GM18499 (cell line): ENCODE data around the gene KBTBD4.

ENCODE experiments used
- ATAC-seq: cut with Tn5 transposase; IDR thresholded peaks from one replicate; pipeline ENCODE4 v1.9.1; 2021; ENCODE audit warnings: moderate number of reproducible peaks; ENCODE audit not compliant: insufficient read depth, unreplicated experiment

The KBTBD4 gene

DNA sequence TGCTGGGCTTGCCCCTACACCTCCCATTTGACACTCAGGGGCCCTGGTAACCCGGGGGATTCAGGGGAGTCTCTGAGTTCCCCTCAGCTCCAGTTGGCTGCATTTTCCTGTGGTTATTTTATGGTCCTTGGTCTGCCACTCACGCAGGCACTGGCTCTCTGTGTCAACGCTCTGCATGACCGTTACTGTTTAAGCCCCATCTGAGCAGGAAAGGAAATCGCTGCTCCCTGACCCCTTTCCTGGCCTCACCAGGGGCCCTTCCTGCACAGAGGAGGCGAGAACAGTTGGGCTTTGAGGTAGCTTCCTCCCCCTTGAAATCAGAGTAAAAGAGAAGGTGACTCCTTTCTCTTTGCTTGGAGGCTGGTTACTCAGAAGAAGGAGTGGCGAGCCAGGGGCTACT, 13.0 kb upstream of the KBTBD4 start:
- no peak for ATAC-seq

DNA sequence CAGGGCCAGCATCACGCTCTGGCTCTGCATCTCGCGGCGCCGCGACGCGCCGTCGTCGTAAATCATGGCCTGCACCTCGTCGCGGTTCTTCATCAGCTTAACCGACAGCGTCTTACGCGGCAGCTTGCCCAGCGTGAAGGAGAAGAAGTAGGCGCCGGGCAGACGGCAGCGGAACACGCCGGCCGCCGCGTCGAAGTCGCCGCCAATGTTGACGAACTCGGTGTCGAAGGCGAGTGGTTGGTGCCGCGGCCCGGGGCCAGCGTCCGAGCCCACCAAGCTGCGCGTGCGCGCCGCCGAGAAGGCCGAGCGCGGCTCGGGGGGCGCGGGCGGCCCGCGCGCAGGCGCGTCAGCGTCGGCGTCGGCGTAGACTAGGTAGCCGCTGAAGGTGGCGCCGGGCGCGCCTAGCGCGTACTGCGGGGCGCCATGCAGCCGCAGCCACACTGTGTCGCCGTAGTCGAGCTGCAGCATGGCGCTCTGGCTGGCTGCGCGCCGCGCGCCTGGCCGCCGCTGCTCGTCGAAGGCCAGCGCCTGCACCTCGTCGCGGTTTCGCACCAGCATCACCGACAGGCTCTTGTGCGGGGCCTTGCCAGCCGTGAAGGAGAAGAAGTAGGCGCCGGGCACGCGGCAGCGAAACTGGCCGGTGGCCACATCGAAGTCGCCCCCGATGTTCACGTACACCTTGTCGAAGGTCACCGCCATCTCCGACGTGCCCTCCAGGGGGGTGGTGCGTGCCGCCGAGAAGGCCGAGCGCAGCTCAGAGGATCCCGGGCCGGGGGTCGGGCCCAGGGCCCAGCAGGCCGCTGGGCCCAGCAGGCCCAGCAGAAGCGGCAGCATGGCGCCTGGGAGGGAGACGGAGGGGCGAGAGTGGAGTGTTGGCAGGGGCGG, 11.4 kb upstream of the KBTBD4 start:
- no peak for ATAC-seq

DNA sequence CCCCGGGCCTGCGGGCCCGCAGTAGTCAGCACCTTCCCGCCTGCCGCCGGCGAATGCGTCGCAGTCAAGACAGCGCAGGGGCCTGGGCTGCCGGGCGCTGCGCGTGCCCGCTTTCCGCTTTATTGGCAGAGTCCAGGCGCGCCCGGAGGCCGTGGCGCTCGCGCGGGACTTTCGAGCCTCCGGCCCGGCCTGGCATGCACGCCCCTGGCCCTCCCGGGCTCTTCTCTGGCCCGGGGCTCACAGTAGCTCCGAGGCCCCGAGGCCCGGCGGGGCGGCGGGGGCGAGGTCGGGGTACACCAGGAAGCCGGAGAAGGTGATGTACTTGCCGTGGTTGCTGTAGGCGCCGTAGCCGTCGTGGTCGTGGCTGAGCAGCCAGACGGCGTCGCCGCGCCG, 10.8 kb upstream of the KBTBD4 start:
- ATAC-seq = no peak

DNA sequence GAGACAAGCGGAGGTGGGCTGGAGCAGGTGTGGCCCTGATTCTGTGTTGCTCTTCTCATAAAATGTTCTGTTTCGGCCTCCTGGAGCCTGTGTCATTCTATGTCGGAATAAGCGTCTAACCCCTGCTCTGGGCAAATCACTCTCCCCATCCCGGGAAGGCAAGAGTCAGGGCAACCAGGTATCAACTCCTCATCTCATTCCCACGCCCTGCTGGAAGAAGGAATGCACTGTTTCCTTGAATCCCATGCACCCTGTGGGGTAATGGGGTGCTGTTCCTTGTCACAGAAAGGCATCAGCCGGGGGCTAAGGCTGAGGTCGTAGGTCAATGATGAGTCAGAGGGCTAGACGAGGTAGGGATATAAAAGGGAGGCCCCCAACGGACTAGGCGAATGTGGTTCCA, 10.3 kb upstream of the KBTBD4 start:
- no peak for ATAC-seq

DNA sequence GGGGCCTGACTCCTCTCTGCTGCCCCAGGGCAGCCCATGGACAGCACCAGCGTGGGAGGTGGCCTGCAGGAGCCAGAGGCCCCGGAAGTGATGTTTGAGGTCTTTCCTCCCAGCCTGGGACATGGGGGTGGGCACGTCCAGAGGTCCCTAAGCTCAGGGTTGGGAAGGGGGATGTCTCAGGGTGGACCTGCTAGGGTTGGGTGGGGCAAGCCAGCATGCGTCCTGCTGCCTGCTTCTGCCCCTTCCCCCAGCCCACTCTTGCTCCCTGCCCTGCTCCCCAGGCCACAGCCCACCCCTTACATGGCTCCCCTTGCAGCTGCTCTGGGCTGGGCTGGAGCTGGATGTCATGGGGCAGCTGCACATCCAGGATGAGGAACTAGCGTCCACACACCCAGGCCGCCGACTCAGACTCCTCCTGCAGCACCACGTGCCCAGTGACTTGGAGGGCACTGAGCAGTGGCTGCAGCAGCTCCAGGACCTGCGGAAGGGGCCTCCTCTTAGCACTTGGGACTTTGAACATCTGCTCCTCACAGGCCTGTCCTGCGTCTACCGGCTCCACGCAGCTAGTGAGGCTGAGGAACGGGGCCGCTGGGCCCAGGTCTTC, 9.1 kb upstream of the KBTBD4 start:
- ATAC-seq = no peak

DNA sequence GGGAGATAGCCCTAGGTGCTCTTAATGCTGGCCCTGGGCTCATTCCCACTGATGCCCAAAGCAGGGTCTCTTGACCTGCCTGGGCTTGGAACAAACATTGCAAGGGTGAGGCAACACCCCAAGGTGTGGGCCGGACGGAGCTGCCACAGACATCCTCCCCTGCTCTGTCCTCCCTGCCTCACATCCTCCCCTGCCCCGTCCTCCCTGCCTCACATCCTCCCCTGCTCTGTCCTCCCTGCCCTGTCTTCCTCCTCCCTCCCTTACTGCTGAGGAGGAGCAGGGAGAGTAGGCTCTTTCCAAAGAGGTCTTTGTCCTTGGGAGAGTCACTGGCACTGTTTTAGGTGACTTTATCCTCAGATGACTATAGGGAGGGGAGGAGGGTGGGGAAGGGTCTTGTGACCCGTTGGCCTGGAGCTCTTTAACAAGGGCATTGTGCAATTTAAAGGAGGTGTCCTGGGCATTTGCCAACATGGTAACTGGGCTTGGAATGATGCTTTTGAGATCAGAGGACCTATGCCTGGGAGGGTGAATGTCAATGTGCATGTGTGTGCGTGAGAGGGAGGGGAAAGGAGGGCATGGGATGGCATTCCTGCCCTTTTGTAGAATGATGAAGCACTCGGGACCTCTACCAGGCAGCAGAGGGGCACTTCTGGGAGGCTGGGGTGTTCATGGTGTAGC, 8.4 kb upstream of the KBTBD4 start:
- ATAC-seq = no peak

DNA sequence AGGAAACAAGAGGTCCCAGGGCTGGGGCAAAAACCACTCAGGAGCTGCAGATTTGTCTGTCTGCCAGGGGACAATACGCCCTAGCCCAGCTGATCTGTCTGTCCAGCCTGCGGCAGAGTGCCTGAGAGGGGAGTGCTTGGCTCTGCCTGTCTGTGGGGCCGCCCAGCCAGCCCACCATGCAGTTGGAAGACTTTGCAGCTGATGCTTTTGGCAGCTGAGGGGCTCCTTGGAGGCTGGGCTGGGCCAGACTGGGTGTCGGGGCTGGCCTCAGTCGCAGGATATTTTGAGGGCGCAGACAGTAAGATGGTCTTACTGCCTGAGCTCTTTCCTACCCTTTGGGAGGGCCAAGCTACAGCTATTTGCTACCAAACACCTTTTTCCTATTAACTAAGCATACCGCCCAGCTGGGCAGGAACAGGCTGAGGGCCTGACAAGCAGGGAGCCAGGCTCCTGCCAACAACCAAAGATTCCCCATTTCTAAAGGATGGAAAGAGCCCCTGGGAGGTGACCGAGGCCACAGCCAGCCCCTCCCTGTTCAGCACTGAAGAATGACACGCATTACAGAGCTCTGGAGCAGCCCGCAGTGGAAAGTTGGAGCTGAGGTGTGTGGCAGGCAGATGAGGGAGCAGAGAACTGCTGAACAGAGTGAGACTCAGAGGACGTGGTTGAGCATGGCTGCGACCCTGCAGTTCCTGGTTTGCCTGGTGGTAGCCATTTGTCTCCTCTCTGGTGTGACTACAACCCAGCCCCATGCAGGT, 7.5 kb upstream of the KBTBD4 start, which contains the start of gene FAM180B:
Gene FAM180B, plus strand, starts transcription at position 581 of the 758 bp plus-strand sequence. Its CDS starts 91 bp downstream, at position 672.
- no peak for ATAC-seq

DNA sequence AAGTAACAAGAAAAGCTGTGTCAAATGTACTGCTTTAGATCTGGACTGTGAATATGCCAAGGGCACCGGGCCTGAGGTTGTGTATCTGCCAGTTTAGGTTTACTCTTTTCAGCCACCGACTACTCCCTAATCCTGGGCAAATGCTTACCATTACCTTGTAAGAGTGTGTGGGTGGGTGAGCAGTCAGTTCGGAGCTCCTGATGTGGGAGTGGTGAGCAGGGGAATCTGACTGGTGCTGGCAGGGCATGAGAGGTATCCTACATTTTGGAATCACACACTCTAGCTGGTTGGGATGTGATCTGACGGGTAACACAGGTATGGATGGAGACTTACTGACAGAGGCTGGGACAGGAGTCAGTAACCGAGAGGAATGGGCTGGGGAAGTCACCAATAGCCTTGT, 5.1 kb upstream of the KBTBD4 start:
- ATAC-seq = no peak

DNA sequence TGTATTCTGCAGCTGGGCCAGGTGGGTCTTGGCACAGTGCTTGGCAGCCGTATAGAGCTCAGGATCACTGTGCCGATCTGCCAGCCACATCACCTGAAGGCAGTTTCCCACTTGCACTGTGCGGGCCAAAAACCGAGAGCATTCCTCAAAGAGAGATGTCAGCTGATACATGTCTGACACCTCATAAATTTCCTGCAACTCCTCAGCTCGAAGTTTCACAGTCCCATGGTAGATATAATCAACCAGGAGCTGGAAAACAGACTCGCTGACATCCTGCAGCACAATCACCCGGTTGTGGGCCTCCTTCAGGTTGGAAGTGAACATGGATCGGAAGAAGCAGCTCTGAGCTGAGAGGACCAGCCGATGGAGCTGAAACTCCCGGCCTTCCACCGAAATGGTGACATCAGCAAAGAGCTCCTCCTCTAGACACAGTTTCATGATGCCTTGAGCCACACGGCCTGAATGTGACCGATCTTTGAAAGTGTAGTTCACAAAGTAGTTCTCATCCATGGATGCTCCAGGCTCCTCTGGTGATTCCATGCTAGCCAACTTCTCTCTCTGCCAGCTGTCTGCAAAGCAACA, 1.2 kb downstream of the KBTBD4 start:
- no peak for ATAC-seq

DNA sequence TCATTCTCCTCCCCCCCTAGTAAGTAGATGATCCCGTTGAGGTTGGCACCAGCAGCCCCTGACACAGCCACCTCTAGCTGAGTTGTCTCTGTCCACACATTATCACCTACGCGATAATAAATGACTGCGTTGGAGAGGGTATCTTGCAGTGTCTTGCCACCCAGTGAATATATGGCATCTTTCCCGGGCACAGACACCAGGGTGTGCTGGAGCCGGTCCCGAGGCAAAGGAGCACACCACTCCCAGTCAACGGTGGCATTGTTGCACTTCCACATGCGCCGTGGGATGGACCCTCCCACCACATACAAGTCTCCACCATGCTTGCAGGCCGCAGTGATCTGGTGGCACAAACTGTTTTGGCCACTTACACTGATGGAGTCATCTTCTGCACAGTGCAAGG, 5.4 kb downstream of the KBTBD4 start:
- ATAC-seq = no peak

DNA sequence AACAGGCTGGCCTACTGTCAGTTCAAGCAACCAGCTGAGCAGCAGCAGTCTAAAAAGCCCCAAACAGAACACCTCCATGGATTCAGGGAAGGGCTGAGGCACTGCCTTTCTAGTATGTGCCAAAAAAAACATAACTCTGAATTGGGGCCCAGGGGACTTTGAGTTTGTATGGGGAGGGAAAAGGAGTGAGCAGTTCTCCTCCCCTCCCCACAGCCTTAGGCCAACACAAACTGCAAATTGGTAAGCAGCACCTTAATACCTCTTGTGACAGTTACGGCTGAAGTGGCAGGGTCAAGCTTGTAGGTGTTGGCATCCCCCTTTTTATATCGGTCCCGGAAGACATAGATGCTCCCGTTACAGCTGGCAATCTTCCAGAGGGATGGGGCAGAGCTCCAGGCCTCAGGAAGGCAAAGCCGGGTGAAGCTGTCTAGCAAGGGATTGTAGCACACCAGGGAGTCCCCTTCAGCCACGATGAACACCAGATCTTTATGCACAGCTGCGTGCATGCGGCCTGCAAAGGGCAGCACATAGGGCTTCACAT, 6.0 kb downstream of the KBTBD4 start:
- ATAC-seq = no peak

DNA sequence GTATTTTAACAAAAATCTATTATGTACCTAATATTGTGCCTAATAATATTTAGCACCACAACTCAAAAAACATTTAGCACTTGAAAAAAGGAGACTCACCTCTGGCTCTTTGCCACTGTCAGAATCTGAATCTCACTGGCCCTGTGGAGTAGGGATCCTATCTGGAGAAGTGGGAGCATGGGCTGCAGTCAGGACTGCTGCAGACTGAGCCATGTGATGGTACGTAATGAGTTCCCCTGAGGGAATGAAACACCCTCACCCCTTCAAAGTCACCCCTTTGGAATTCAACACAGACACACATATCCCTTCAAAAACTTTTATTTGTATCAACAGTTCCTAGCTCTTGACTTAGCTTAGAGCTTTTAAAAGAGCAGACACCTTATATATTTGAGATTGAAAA, 6.9 kb downstream of the KBTBD4 start:
- no peak for ATAC-seq

DNA sequence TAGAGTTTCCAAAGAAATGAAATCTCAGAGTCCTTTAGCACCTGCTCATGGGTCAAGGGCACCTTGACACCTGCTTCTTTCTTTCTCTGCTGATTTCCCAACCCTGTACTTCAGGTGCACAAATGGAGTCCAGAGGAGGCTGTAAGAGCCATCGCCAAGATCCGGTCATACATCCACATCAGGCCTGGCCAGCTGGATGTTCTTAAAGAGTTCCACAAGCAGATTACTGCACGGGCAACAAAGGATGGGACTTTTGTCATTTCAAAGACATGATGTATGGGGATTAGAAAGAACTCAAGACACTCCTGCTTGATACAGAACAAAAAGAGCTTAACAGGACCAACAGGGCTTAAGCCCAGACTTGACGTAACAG, 7.4 kb downstream of the KBTBD4 start:
- no peak for ATAC-seq

DNA sequence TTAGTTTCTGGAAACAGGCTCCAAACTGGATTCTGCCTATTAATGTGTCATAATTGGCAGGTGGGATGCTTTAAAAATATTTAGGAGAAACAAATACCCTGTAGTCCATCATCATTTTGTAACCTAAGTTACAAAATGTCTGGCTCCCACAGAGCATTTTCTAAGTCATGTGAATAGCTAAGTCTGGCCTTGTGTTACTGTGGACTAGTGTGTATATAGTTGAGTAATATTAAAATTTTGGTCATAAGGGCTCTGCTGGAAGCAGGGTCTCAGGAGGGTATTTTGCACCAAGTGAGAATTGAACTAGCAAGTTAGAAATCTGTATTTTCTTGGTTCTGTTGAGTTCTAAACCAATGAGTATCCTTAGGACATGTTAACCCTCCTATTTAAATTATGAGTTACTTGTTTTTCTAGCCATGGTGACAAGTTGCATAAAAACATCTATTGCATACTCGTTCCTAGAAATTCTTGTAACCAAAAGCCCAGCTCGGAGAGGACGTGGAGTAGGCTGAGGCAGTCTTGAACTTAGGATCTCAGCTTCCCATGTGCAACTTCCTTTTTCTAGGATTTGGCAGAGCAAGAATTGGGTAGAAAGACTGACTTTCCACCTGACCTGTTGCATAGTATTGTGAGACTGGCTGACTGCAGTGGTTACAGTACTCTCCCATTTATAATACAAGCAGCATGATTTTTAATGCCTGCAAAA, 8.0 kb downstream of the KBTBD4 start:
- no peak for ATAC-seq

DNA sequence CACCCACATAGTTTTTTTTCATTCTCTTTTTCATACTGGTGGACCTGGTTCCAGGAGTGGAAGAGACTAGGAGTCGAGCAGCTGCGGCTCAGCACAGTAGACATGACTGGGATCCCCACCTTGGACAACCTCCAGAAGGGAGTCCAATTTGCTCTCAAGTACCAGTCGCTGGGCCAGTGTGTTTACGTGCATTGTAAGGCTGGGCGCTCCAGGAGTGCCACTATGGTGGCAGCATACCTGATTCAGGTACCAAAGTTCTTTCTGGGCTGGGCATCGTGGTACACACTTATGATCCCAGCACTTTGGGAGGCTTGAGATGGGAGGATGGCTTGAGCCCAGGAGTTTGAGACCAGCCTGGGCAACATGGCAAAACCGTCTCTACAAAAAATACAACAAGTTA, 9.1 kb downstream of the KBTBD4 start:
- no peak for ATAC-seq

DNA sequence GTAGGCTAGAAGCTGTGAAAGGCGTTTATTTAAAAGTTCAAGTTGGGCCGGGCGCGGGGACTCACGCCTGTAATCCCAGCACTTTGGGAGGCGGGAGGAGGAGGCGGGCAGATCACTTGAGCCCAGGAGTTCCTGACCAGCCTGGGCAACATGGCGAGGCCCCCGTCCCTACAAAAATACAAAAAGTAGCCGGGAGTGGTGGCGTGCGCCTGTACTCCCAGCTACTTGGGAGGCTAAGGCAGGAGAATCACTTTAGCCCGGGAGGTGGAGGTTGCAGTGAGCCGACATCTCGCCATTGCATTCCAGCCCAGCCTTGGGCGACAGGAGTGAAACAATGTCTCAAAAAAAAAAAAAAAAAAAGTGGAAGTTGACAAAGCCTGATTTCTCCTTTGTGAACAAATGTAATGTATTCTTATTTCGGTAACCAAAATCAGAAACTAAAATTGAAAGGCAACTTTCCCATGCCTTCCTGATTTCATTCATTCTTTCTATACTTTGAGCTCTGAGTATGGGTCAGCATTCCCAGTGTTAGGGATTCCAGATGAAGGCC, 12.5 kb downstream of the KBTBD4 start:
- ATAC-seq = no peak

DNA sequence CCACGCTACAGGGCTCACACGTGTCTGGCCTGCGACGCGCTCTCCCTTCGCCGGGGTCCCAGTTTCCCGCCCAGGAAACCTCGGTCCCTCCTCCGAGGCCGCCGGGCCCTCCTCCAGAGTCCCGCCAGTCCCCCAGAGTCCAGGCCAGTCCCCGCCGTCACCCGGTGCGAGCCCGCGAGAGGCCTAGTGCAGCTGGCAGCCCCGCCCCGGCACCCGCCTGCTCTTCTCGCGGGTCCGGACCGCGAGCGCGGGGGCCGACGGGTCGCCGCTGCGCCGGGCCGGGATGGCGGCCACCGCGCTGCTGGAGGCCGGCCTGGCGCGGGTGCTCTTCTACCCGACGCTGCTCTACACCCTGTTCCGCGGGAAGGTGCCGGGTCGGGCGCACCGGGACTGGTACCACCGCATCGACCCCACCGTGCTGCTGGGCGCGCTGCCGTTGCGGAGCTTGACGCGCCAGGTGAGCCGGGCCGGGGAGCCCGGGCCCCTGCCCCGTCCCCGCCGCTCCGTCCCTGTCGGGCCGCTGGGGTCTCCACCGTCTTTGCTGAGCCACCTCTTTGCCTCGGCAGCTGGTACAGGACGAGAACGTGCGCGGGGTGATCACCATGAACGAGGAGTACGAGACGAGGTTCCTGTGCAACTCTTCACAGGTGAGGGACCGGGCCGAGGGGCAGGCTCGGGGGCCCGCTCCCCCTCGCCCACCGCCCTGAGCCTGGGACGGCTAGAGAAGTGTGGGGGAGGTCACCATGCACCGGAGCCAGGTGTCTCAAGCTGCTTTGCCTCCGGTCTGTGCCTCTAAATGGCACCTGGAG, 13.2 kb downstream of the KBTBD4 start, which contains the start of gene PTPMT1:
Gene PTPMT1, plus strand, starts transcription at position 260 of the 809 bp plus-strand sequence. Its CDS starts 24 bp downstream, at position 284.
- ATAC-seq = no peak

DNA sequence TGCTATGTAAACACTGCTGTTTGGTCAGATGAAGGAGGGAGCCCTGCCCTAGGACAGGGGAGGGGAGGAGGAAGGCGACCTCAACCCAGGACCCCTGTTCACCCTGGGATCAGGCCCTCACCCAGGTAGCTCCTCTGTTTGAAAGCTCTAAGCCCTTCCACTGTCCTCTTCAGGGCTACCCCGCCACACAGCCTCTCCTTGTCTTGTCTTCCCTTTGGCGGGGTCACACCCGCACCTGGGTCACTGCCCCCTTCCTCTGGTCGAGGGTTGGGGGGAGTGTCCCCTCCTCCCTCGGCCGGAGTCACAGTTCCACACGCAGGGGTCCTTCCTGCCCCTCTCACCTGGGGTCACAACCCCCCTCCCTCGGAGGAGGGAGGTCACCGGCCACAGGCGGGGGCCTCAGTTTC, 13.8 kb downstream of the KBTBD4 start:
- ATAC-seq = no peak
